ENCODE measurements around the gene RPL36. TPM values are rescaled to one million over a fixed set of nuclear protein-coding genes. Genes with fewer than 3 reads are reported as not detected.

Gene RPL36
- polyA plus RNA-seq (ENCODE audit: insufficient read length in 4 of 4) = 100 to 1,000 TPM; 484 to 769 (median 619) TPM

DNA sequence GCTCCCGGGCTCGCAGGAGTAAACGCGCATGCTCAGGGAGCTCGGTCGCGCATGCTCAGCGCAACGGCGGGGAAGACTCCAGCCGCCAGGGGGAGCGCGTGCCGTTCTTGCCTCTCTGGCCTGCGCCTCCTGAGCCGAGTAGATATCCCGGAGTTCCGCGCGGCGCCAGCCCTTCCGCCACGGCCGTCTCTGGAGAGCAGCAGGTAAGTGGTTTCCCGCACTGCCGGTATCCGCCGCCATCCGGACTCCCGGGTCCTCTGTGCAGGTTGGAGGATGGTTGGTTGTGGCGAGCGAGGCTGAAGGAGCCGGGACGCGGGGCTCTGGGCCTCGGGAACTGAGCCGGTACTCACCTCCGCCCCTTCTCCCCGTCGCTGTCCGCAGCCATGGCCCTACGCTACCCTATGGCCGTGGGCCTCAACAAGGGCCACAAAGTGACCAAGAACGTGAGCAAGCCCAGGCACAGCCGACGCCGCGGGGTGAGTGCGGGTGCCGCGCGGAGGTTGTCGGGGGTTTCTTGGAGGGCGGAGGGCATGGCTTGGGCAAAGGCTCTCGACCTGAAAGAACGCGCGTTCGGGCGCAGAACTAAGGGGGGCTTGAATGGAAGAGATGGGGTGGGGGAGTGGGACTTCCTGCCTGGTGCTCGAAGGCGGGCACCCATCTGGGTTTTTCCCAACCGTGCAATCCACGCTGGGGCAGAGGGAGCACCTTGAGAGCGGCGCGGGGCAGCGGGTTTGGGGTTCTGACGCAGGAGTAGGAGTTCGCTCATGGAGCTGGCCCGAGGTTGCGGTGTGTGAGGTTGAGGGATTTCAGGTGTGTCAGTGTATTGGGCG lies at the start of gene RPL36:
RPL36 (plus strand) TSS at position 171 of the 830 bp plus-strand sequence; CDS start at position 384, 213 bp downstream.
- DNase-seq (ENCODE audit: low read depth in 4 of 4, low spot score in 3 of 4) = peak; percentile 93 to 95 (median 94)

DNA sequence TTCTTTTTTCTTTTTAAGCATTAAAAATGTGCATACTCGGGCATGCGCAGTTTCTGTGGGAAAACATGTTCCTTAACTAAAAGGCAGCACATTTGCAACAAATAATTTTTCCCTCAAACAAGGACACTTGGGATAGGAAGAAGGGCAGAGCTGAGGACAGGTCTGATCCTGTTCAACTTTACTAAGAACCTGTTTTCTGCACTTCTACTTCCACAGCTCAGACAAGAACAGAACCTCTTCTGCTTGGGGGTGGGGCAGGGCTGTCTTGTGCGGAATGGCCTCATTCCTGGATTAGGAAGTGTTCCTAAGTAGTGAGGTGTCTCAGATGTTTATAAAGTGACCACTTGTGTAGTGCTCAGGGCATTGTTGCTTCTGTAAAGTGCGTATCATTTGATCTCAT lies 48.9 kb upstream of the RPL36 start:
- DNase-seq (ENCODE audit: low read depth in 4 of 4, low spot score in 3 of 4) = no peak

DNA sequence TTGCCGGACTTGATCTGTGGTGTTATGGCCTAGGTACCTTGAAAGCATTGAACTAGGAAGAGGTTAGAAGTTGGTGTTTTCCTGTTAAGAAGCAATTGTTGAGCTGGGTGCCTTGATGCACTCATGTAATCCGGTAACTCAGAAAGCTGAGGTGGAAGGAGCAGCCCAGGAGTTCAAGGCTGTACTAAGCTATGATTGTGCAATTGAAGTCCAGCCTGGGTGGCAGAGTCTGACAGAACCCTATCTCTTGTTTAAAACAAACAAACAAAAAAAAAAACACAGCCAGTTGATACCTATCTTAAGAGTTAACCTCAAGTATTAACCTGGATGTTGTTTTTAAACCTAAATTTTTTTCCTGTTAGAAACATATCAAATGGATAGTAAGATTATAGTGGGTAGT lies 47.9 kb upstream of the RPL36 start:
- DNase-seq (ENCODE audit: low read depth in 4 of 4, low spot score in 3 of 4) = no peak

DNA sequence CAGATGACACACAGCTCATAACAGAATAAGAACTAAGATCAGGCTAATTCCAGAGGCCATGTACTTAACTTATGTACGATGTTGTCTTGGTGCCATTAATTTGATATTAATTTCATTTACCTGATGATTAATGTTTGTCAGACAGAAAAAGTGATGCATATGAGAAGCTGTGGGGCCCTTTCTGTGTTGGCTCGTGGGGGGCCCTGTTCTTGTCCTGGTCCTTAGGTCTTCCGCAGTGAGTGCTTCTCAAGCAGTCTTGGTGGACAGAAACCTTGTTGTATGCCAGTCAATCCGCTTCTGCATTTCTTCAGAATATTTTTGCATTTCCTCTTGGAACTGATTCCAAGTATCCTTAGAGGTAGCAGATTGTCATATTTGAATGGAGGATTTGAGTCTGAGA lies 47.0 kb upstream of the RPL36 start:
- DNase-seq (ENCODE audit: low read depth in 4 of 4, low spot score in 3 of 4) = no peak

DNA sequence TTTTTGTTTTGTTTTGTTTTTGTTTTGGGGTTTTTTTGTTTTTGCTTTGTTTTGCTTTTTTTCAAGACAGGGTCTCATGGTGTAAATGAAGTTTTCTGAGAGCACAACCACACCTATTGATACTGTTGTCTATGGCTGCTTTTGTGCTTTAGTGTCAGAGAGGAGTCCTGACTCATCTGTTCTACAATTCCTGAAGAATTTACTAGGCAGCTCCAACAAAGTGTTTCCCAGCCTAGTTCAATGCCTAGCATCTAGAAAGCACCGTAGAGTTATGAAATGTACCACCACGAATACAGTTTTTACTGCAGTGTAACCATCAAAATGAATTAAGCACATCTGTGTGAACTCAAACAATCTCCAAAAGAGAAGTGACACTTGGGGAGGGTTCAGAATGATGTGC lies 46.1 kb upstream of the RPL36 start:
- no peak for DNase-seq (ENCODE audit: low read depth in 4 of 4, low spot score in 3 of 4)

DNA sequence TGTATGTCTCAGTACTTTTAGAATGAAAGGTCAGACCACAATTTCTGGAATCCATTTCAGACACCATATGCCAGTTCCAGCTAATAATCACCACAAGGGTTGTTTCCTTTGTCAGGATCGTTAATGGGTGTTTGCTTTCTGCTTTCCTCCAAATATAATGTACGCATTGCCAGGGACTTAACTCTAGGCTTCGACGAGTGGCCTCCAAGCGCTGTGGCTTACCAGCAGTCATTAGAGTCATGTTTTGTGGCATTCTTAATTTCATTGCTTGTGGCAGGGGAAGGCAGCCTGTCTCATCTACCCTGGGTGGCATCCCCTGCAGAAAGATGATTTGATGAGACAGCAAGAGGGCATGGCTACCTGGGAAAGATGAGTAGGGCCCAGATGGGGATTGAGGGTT lies 44.7 kb upstream of the RPL36 start:
- no peak for DNase-seq (ENCODE audit: low read depth in 4 of 4, low spot score in 3 of 4)

DNA sequence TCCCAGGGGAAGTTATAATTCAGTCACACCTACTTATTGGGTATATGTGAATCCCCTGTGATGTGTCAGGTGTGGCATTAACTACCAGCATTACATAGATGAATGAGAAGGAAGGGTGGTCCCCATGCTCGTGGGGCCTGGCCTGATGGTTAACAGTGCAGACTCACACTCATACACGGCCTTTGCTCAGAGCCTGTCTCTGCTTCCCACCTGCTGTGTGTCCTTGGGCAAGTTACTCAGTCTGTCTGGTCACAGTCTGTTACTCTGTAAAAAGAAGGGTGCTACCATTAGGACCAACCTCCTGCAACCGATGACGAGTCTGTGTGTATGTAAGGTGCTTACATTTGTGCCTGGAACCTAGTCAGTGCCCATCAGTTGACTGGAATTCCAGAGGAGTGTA lies 43.4 kb upstream of the RPL36 start:
- no peak for DNase-seq (ENCODE audit: low read depth in 4 of 4, low spot score in 3 of 4)

DNA sequence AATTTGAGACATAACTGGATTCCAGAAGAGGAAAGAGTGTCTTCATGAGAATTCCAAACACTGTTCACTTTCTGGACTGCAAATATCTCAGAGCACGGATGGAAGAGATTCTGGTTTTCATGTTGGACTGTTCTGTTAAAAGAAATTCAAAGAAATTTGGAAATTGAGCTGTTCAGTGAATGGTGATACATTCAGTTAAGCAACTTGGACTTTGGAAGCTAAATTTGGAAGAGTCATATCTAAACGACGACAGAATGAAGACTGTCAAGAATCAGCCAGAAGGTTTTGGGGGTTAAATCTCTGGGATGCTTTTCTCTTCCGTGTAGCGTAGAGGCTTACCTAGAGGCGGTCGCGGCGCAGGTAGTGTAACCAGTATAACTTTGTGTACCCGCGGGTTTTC lies 41.6 kb upstream of the RPL36 start:
- DNase-seq (ENCODE audit: low read depth in 4 of 4, low spot score in 3 of 4) = no peak

DNA sequence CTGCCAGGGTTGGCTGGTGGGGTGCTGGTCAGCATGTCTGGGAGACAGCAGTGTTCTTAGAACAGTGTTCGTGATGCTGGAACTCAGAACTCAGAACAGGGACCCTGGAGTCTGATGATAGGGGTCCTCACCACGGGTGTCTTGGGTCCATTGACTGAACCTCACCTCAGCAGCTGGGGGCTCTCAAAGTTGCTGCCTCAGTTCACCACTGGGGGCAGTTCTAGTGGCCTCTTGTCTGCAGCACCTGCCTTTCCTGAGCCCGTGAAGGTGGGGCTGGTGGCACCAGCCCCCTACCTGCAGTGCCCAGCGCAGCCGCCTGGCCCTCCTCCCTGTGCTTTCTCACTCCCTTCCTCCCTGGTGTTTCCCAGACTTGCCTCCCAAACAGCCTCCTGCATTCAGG lies 38.7 kb upstream of the RPL36 start:
- no peak for DNase-seq (ENCODE audit: low read depth in 4 of 4, low spot score in 3 of 4)

DNA sequence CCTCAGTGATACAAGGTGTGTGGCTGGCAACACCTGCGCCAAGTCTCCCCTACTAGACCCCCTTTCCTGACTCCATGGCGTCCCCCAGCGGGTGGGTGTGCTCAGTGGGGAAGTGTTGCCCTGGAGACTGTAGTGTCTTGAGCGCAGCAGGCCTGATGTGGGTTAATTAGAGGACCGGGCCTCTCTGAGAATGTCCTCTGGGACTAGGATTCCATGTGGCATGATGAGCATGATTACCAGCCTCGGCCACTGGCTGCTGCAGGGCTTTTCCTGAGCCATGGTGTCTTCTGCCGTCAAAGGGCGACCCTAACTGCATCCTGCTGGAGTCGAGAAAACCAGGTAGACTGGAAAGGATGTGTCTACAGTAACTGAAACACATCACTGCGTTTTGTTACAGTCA lies 37.8 kb upstream of the RPL36 start:
- no peak for DNase-seq (ENCODE audit: low read depth in 4 of 4, low spot score in 3 of 4)

DNA sequence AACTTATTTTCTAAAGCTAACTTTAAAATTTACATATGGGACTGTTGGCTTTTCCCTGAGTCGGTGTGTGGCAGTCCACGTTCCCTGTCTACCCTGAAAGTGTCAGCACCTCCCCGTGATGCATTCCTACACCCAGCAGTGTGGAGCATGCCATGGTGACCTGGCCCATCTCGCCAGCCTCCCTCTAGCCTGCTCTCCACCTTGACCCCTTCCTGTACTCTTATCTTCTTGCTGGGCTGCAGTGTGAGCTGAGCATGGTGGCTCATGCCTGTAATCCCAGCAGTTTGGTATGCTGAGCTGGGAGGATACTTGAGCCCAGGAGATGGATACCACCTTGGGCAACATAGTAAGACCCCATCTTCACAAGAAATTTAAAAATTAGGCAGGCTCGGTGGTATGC lies 35.2 kb upstream of the RPL36 start:
- no peak for DNase-seq (ENCODE audit: low read depth in 4 of 4, low spot score in 3 of 4)

DNA sequence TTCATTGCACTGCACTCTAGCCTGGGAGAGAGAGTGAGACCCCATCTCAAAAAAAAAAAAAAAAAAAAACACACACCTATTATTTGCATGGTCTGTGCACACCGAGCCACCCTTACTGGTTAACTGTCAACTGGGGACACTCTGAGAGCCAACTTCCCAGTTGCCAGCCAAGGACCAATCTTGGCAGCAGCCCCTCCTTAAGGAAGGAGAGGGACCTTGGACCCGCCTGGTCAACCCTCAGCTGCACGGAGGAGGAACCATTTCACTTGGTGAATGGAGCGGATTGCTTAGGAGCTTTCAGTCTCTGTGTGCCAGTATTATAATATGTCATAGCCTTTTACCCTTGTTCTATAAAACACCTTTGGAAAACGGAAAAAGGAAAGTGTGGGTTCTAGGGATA lies 34.7 kb upstream of the RPL36 start:
- DNase-seq (ENCODE audit: low read depth in 4 of 4, low spot score in 3 of 4) = no peak

DNA sequence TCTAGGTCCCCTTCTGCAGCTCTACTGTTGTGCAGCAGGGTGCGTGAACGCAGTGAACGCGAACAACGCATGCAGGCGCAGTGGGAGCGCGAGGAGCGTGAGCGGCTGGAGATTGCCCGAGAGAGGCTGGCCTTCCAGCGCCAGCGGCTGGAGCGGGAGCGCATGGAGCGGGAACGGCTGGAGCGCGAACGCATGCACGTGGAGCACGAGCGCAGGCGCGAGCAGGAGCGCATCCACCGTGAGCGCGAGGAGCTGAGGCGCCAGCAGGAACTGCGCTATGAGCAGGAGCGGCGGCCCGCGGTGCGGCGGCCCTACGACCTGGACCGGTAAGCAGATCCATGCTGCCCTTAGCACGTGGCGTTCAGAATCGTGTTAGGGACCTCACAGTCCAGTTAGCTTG lies 28.6 kb upstream of the RPL36 start:
- DNase-seq (ENCODE audit: low read depth in 4 of 4, low spot score in 3 of 4) = no peak

DNA sequence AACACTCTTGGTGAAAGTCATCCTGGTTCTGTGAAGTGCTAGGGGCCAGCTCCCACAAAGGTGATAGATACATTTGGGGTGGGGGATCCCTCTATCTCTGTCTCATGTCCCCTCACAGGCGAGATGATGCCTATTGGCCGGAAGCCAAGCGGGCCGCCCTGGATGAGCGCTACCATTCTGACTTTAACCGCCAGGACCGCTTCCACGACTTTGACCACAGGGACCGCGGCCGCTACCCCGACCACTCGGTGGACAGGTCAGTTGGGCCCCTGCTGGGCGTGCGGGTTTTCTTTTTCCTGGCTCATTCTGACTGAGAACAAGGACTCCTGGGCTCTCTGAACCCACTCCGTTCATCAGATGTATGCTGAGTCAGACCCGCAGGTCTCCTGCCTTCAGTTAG lies 26.2 kb upstream of the RPL36 start:
- no peak for DNase-seq (ENCODE audit: low read depth in 4 of 4, low spot score in 3 of 4)

DNA sequence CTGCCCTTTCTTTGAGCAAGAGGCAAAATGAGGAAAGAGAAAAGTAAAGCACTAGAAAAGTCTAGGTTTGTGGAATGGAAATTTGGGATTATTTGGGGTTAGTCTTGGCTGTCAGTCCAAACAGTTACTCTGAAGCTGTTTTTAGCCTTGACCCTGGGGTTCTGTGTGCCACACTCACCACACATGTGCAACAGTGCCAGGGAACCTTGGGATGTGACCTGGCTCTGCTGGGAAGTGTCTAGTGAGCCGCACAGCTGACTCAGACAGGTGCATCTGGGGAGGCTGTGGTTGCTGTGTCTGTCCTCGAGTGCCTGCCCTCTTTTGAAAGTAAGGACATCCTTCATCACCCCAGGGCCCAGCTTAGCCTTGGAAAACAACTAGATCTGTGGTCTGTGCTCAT lies 25.6 kb upstream of the RPL36 start:
- DNase-seq (ENCODE audit: low read depth in 4 of 4, low spot score in 3 of 4) = no peak

DNA sequence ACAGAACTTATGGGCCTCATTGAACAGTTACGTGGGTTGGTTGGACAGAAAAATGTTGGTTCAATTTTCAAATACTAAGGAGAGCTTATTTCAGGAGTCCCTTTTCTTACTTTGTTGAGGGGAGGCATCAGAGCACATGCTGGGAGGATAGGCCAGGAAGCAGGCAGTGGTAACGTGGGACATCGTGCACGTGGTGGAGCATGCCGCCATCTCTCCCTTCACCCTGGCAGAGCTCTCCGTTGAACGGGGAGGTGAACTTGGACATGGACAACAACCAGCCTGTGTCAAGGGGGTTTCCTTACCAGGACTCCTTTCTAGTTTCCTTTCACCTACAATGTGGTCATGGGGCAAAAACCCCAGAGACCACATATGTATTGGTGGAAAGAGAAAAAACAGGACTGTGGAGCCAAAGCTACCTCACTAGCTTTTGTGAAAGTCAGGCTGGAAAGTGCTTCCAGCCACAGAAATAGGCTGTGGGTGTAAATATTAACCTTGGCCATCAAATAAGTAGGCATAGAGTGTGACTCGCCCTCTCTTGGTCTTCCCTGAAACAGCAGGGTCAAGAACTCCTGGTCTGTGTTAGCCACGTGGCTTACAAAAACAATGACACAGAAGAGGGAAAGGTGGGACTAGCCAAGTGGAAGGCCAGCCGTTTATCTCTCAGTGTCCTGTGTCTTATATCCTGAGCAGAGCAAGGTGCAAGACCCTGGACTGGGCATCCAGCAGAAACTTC lies 24.1 kb upstream of the RPL36 start:
- no peak for DNase-seq (ENCODE audit: low read depth in 4 of 4, low spot score in 3 of 4)

DNA sequence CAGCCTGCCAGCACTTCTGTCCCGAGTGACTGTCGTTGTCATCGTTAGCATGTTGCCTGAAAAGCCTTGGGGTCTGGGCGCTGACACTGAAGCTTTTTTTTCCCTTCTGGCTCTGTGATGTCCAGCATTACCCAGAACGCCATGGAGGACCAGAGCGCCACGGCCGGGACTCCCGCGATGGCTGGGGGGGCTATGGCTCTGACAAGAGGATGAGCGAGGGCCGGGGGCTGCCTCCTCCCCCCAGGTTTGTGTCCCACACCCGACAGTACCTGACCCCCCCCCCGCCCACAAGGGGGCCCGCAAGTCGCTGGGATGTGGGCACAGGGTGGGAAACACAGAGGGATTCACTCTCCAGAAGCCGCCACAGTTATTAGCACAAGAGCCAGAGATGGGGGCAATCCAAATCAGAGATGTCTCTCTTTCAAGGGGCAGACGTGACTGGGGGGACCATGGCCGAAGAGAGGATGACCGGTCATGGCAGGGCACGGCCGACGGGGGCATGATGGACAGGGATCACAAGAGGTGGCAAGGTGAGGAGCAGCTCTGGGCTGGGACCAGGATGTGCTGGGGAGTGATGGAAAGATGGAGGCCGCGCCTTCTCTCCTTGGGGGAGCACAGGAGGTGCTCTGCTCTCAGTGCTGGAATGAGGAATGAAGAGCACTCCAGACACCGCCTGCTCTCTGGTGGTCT lies 23.0 kb upstream of the RPL36 start:
- no peak for DNase-seq (ENCODE audit: low read depth in 4 of 4, low spot score in 3 of 4)

DNA sequence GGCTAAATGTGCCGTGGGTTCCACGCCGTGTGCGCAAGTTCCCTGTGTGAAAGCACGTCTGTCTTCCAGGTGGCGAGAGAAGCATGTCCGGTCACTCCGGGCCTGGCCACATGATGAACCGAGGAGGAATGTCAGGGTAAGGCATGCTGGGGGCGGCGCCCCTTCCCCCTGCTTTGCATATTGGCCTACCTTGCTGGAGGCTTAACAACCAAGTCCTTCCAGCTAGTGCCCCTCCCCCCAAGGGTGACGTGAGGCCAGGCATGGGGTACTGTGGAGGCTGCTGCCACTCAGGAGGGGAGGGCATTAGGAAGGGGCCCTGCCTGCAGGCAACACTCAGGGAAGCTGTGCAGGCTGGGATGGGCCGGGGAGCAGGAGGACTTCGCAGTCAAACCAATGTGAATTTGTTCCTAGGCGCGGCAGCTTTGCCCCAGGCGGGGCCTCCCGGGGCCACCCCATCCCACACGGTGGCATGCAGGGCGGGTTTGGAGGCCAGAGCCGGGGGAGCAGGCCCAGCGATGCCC lies 22.3 kb upstream of the RPL36 start:
- DNase-seq (ENCODE audit: low read depth in 4 of 4, low spot score in 3 of 4) = no peak

DNA sequence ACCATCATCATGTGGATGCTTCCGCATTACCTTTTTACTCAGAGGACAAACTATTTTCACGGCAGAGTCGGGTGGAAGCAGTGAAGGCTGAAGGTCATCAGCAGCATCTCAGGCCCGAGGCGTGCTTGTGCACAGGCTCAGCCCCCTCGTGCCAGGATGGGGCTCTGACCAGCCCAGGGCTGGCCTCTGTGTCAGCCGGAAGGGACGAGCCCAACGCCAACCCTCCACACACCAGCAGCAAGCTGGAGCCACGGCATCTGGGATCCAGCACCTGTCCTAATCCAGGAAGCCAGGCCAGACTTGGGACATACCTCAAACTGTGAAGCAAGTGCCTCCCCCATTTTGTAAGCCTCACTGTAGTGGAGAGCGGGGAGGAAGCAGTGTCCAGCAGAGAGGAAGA lies 20.9 kb upstream of the RPL36 start:
- DNase-seq (ENCODE audit: low read depth in 4 of 4, low spot score in 3 of 4) = no peak

DNA sequence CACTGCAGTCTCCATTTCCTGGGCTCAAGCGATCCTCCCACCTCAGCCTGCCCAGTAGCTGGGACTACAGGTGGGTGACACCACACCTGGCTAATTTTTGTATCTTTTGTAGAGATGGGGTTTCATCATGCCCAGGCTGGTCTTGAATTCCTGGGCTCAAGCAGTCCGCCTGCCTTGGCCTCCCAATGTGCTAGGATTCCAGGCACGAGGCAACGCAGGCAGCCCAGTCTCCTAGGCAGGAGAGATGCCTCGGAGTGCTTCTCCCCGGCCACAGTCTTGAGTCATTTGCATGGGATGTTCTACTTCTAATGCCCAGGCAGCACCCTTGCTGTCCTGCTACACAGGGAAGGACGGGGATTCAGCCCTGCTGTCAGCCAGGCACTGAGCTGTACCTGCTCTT lies 18.5 kb upstream of the RPL36 start:
- DNase-seq (ENCODE audit: low read depth in 4 of 4, low spot score in 3 of 4) = no peak

DNA sequence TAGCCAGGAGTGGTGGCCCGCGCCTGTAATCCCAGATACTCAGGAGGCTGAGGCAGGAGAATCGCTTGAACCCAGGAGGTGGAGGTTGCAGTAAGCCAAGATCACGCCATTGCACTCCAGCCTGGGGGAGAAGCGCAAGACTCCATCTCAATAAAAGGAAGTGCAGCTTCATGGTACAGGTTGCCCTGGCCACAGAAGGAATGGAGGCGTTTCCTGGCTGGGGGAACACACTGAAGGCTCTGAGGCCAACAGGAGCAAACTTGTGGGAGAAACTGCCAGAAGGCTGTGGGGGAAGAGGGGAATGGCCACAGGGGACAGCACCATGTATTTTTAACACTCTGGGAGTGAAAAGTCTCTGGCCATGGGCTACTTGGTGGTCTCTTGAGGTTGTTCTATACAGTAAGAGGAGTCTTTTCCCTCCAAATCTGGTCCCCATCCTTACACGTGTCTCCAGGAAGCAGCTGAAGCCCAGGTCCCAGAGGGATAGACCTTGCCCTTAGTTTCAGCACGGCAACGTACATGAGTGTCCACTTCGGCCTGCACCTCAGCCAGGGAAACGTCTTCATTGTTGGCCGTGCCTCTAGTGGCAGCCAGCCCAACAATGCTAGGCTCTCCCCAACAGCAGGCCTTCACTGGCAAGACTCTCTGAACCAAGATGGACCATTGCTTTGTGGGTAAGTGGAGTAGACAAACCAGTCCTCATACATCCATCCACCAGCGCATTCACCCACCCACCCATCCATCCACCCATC lies 17.2 kb upstream of the RPL36 start:
- DNase-seq (ENCODE audit: low read depth in 4 of 4, low spot score in 3 of 4) = no peak
